Measurements from ENCODE around the gene TRPC5OS. TPM values are rescaled to one million over a fixed set of nuclear protein-coding genes. Genes with fewer than 3 reads are reported as not detected.

The TRPC5OS gene
- total RNA-seq (not detected), polyA plus RNA-seq (not detected), total RNA-seq (0 to 0.15 (median 0) reads per million in 6 experiments)

GRCh38 chrX:111875881-111876280, at the start of gene TRPC5OS:
Gene TRPC5OS (plus strand): TSS chrX:111876181. CDS start chrX:111901850, 25,669 bp downstream.
- no peaks in the 10 kb centered on the region for H3K36me3 Mint-ChIP-seq
- no peak for DNase-seq
- POLR2A ChIA-PET = no interaction called here
- H3K9me3 Mint-ChIP-seq = no peaks in the 10 kb centered on the region
- H3K4me3 Mint-ChIP-seq = no peak within 1 kb of the TSS
- no peak for ATAC-seq
- H3K27me3 Mint-ChIP-seq = peaks cover 0 to 10% (median 0%) of the 10 kb centered on the region in 5 donors
- H3K4me1 Mint-ChIP-seq = no peaks in the 10 kb centered on the region
- H3K27ac Mint-ChIP-seq = no peak within 1 kb of the TSS

GRCh38 chrX:111829345-111829744, 46.6 kb upstream of the TRPC5OS start:
- no peak for DNase-seq
- H3K36me3 Mint-ChIP-seq = no peaks in the 10 kb centered on the region

GRCh38 chrX:111830571-111830970, 45.4 kb upstream of the TRPC5OS start:
- Mint-ChIP-seq H3K27me3 (peaks cover 0 to 8% (median 0%) of the 10 kb centered on the region in 5 donors), H3K4me1 (no peaks in the 10 kb centered on the region), H3K9me3 (peaks cover 0 to 5% (median 0%) of the 10 kb centered on the region in 9 donors), H3K27ac (peak overlapping the region in 1 of 10 donors; percentile 25), H3K36me3 (no peaks in the 10 kb centered on the region), H3K4me3 (no peak overlapping the region)
- ATAC-seq (no peak), DNase-seq (no peak)
- POLR2A ChIA-PET = no interaction called here

More at GRCh38 chrX:111829345-111829744, 46.6 kb upstream of the TRPC5OS start:
- Mint-ChIP-seq H3K4me1 (no peaks in the 10 kb centered on the region), H3K9me3 (peaks cover 0 to 5% (median 0%) of the 10 kb centered on the region in 9 donors), H3K27ac (no peak overlapping the region), H3K4me3 (no peak overlapping the region), H3K27me3 (peaks cover 0 to 5% (median 0%) of the 10 kb centered on the region in 5 donors)
- POLR2A ChIA-PET = no interaction called here
- no peak for ATAC-seq

- no peak overlapping the region for H3K27ac Mint-ChIP-seq
- no peak overlapping the region for H3K4me3 Mint-ChIP-seq
- peaks cover 0 to 8% (median 0%) of the 10 kb centered on the region in 5 donors for H3K27me3 Mint-ChIP-seq
- POLR2A ChIA-PET = no interaction called here
- ATAC-seq (no peak), DNase-seq (no peak)
- H3K4me1 Mint-ChIP-seq = no peaks in the 10 kb centered on the region
- peaks cover 0 to 5% (median 0%) of the 10 kb centered on the region in 9 donors for H3K9me3 Mint-ChIP-seq
- no peaks in the 10 kb centered on the region for H3K36me3 Mint-ChIP-seq
Measured at GRCh38 chrX:111831343-111831742, 44.6 kb upstream of the TRPC5OS start.

- POLR2A ChIA-PET = no interaction called here
- H3K27me3 Mint-ChIP-seq = peaks cover 0 to 3% (median 0%) of the 10 kb centered on the region in 5 donors
- no peaks in the 10 kb centered on the region for H3K36me3 Mint-ChIP-seq
- DNase-seq = no peak
- H3K4me1 Mint-ChIP-seq = no peaks in the 10 kb centered on the region
- no peaks in the 10 kb centered on the region for H3K9me3 Mint-ChIP-seq
- no peak overlapping the region for H3K27ac Mint-ChIP-seq
- H3K4me3 Mint-ChIP-seq = no peak overlapping the region
- no peak for ATAC-seq
Measured at GRCh38 chrX:111837197-111837596, 38.8 kb upstream of the TRPC5OS start.

GRCh38 chrX:111847491-111848133, 28.4 kb upstream of the TRPC5OS start:
- Mint-ChIP-seq H3K4me3 (no peak overlapping the region), H3K9me3 (no peaks in the 10 kb centered on the region), H3K27me3 (peaks cover 0 to 7% (median 1%) of the 10 kb centered on the region in 5 donors), H3K36me3 (no peaks in the 10 kb centered on the region), H3K27ac (no peak overlapping the region), H3K4me1 (no peaks in the 10 kb centered on the region)
- ATAC-seq = no peak
- no peak for DNase-seq
- POLR2A ChIA-PET = no interaction called here

- no peaks in the 10 kb centered on the region for H3K9me3 Mint-ChIP-seq
- H3K4me3 Mint-ChIP-seq = no peak overlapping the region
- ATAC-seq (no peak), DNase-seq (no peak)
- peaks cover 0 to 6% (median 1%) of the 10 kb centered on the region in 5 donors for H3K27me3 Mint-ChIP-seq
- POLR2A ChIA-PET = no interaction called here
- no peaks in the 10 kb centered on the region for H3K36me3 Mint-ChIP-seq
- no peaks in the 10 kb centered on the region for H3K4me1 Mint-ChIP-seq
- H3K27ac Mint-ChIP-seq = no peak overlapping the region
Measured at GRCh38 chrX:111848541-111848940, 27.4 kb upstream of the TRPC5OS start.

GRCh38 chrX:111850975-111851374, 25.0 kb upstream of the TRPC5OS start:
- POLR2A ChIA-PET = no interaction called here
- ATAC-seq (no peak), DNase-seq (no peak)
- no peak overlapping the region for H3K4me3 Mint-ChIP-seq
- H3K36me3 Mint-ChIP-seq = no peaks in the 10 kb centered on the region
- no peak overlapping the region for H3K27ac Mint-ChIP-seq
- peaks cover 0 to 8% (median 2%) of the 10 kb centered on the region in 5 donors for H3K27me3 Mint-ChIP-seq
- H3K9me3 Mint-ChIP-seq = peaks cover 0 to 3% (median 0%) of the 10 kb centered on the region in 9 donors
- H3K4me1 Mint-ChIP-seq = no peaks in the 10 kb centered on the region

DNA sequence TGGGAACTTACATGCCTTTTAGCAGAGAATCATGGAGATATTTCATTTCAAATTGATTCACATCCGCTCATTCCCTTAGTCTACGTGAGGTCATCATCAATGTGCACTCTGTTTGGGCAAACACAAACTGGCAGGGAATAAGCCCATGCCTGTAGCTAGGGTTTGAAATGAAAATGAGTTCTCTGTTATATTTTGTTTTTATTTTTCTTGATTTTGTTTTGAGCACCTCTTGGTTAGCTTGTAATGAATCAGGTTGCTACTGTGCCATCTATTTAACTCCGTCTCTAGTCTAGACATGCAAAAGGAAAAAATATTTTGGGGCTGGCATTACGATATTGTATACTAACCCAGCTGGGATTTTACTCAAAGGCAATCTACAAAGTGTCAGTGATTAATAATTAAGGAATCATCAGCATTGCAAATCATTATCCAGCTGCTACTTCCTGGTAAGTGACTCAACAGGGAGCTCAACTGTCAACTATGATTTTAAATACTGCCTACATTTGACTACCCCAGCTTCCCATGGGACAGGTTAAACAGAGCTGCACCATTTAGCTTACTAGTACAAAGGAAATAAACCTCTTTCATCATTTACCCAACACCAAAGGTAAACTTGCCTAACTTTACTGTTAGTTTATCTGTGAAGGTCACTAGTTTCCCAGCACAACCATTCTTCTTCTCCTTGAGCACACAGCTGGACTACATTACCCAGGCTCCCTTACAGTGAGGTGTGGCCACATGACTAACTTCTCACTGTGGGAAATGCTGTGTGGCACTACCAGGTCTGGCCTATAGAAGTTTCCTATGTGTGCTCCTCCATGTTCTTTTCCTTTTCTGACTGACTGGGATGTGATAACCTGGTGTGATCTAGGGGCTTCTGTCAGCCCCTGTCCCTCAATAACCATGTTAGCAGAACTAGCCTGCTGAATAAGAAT, 21.2 kb upstream of the TRPC5OS start:
- Mint-ChIP-seq H3K36me3 (no peaks in the 10 kb centered on the region), H3K27me3 (peaks cover 0 to 10% (median 2%) of the 10 kb centered on the region in 5 donors), H3K9me3 (peaks cover 0 to 3% (median 0%) of the 10 kb centered on the region in 9 donors), H3K4me1 (no peaks in the 10 kb centered on the region), H3K27ac (no peak overlapping the region), H3K4me3 (no peak overlapping the region)
- POLR2A ChIA-PET = no interaction called here
- ATAC-seq (no peak), DNase-seq (no peak)

DNA sequence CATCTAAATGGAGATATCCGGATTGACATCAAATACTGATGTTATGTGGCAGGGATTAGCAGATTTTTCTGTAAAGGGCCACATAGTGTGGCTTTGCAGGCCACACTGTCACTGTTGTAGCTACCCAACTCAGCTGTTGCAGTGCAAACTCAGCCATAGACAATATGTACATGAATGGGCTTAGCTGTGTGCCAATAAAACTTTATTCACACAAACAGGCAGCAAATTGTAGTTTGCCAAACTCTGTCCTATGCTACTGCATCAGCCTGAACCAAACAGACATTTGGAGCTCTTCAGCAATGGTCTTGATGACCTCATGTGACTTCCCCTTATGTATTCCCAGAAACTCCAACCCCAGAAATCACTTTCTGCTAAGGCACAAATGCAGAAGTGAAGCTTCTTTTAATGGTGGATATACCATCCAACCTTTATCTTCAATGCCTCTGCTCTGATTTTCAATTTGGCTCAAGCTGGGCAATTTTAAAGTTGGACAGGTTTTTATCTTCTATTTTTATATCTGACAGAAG, 18.4 kb upstream of the TRPC5OS start:
- ATAC-seq (no peak), DNase-seq (no peak)
- Mint-ChIP-seq H3K36me3 (no peaks in the 10 kb centered on the region), H3K9me3 (peaks cover 0 to 3% (median 0%) of the 10 kb centered on the region in 9 donors), H3K4me1 (no peaks in the 10 kb centered on the region), H3K27ac (no peak overlapping the region), H3K27me3 (peaks cover 0 to 10% (median 0%) of the 10 kb centered on the region in 5 donors), H3K4me3 (no peak overlapping the region)
- POLR2A ChIA-PET = no interaction called here

DNA sequence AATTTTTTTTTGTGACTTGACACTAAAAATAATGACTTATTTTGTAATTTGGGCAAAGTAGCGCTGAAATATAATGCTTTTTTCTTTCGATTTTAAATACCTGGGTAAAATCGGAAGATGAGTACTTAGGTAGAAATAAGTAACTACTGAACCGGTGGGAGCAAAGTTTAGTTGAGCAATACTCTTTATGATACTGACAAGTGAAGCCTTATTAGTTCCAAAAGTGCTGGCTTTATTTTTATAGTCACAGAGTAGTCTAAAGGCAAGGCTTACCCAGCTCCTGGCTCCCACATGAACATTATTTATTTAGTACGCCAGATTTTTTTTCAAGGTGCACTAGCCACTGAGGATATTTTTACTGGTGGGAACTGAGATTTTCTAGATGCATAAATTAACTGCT, 14.4 kb upstream of the TRPC5OS start:
- H3K4me3 Mint-ChIP-seq = no peak overlapping the region
- POLR2A ChIA-PET = no interaction called here
- no peak overlapping the region for H3K27ac Mint-ChIP-seq
- no peaks in the 10 kb centered on the region for H3K36me3 Mint-ChIP-seq
- H3K9me3 Mint-ChIP-seq = no peaks in the 10 kb centered on the region
- no peaks in the 10 kb centered on the region for H3K27me3 Mint-ChIP-seq
- DNase-seq (no peak), ATAC-seq (no peak)
- H3K4me1 Mint-ChIP-seq = no peaks in the 10 kb centered on the region

GRCh38 chrX:111867236-111867635, 8.7 kb upstream of the TRPC5OS start:
- no peaks in the 10 kb centered on the region for H3K9me3 Mint-ChIP-seq
- H3K27ac Mint-ChIP-seq = no peak overlapping the region
- no peak for ATAC-seq
- no peaks in the 10 kb centered on the region for H3K36me3 Mint-ChIP-seq
- no peak for DNase-seq
- no peaks in the 10 kb centered on the region for H3K4me1 Mint-ChIP-seq
- peaks cover 0 to 20% (median 6%) of the 10 kb centered on the region in 5 donors for H3K27me3 Mint-ChIP-seq
- H3K4me3 Mint-ChIP-seq = no peak overlapping the region
- POLR2A ChIA-PET = no interaction called here

Data from naive thymus-derived CD8-positive, alpha-beta T cell (primary cell).